Vagina (tissue), 2 donors: ENCODE results near the gene ZNF488. TPM values are rescaled to one million over a fixed set of nuclear protein-coding genes. Genes with fewer than 3 reads are reported as not detected.
A peak's percentile ranks its signal among the peaks of the same experiment; 100 is the strongest.

ENCODE experiments used
- DNase-seq, 2 donors: peaks; one replicate each; pipeline ENCODE4 v3.0.0-alpha.2; 2017; ENCODE audit errors: extremely low spot score in 2 of 2
- H3K27ac ChIP-seq: fragments of 200-600 bp; sonication (generic); one replicate; pipeline ENCODE4 v1.5.1; 2019
- H3K27me3 ChIP-seq: fragments of 200-600 bp; sonication (generic); one replicate; pipeline ENCODE4 v1.5.1; 2019
- H3K36me3 ChIP-seq, 2 donors: fragments of 200-600 bp; sonication (generic); one replicate each; pipeline ENCODE4 v1.5.1; 2017 to 2019
- H3K4me1 ChIP-seq: fragments of 200-600 bp; sonication (generic); one replicate; pipeline ENCODE4 v1.5.1; 2019
- H3K4me3 ChIP-seq, 2 donors: fragments of 200-600 bp; sonication (generic); 1 replicate in 1 of 2; 2 replicates in 1 of 2; pipeline ENCODE4 v1.5.1; 2016 to 2019
- H3K9me3 ChIP-seq: fragments of 200-600 bp; sonication (generic); one replicate; pipeline ENCODE4 v1.5.1; 2019
- CTCF ChIP-seq, 3 experiments: fragments of 450-650 bp in 2 of 3; fragments of 200-600 bp in 1 of 3; sonication (generic) in 1 of 3; IDR thresholded peaks; one replicate each; pipeline ENCODE4 v1.5.1; 2017 to 2019; ENCODE audit warnings: antibody characterized with exemption in 3 of 3, mild to moderate bottlenecking in 2 of 3, moderate library complexity in 2 of 3
- POLR2A ChIP-seq, 2 donors: fragments of 450-650 bp; IDR thresholded peaks; one replicate each; pipeline ENCODE4 v1.6.1; 2017; ENCODE audit warnings: antibody characterized with exemption in 2 of 2, mild to moderate bottlenecking in 2 of 2, moderate library complexity in 2 of 2
- POLR2AphosphoS5 ChIP-seq, 2 donors: sonication (generic); formaldehyde crosslinking; IDR thresholded peaks; one replicate each; pipeline ENCODE4 v1.9.0; 2017; ENCODE audit warnings: antibody characterized with exemption in 2 of 2, mild to moderate bottlenecking in 2 of 2, low read depth in 1 of 2; ENCODE audit not compliant: insufficient read depth in 1 of 2
- intact Hi-C: fragments of 100-400 bp; cut with DNase I; formaldehyde crosslinking; loops from one replicate; pipeline ENCODE4 v1.15.1; 2023
- total RNA-seq: library from RNA; depleted of rRNA; stranded (reverse); fragments of >200 nt; gene quantifications from one replicate; pipeline ENCODE4 v1.2.3, GENCODE V29; 2016

ZNF488 gene
- total RNA-seq, 1 donor from 2014 or later: not detected

GRCh38 chr10:47378606-47379444 lies 5.3 kb downstream of the ZNF488 start:
- H3K4me1 ChIP-seq: peaks cover 4% of the 10 kb centered on the region
- no peaks in the 10 kb centered on the region for H3K9me3 ChIP-seq
- no peaks in the 10 kb centered on the region for H3K27me3 ChIP-seq
- intact Hi-C loops: no loop called here
- peak; percentile 49 to 75 for DNase-seq
- no peak overlapping the region for H3K27ac ChIP-seq
- TF ChIP-seq POLR2A (IDR thresholded peaks at IDR 0.05) (no peak), CTCF (IDR thresholded peaks at IDR 0.05) (no peak), POLR2AphosphoS5 (IDR thresholded peaks at IDR 0.05; ENCODE audit: insufficient read depth in 1 of 2, low read depth in 1 of 2) (no peak)
- H3K36me3 ChIP-seq: no peaks in the 10 kb centered on the region
- no peak overlapping the region for H3K4me3 ChIP-seq

- Histone ChIP-seq H3K36me3 (no peaks in the 10 kb centered on the region), H3K4me3 (no peak overlapping the region), H3K27ac (no peak overlapping the region), H3K9me3 (no peaks in the 10 kb centered on the region), H3K4me1 (no peaks in the 10 kb centered on the region), H3K27me3 (no peaks in the 10 kb centered on the region)
- TF ChIP-seq CTCF (IDR thresholded peaks at IDR 0.05): no peak
- no peak for TF ChIP-seq POLR2A (IDR thresholded peaks at IDR 0.05)
- TF ChIP-seq POLR2AphosphoS5 (IDR thresholded peaks at IDR 0.05; ENCODE audit: insufficient read depth in 1 of 2, low read depth in 1 of 2): no peak
- DNase-seq: peak in 1 of 2 donors; percentile 82
- intact Hi-C loops: no loop called here
Measured at GRCh38 chr10:47378183-47378510, 5.9 kb downstream of the ZNF488 start.

- TF ChIP-seq CTCF (IDR thresholded peaks at IDR 0.05): no peak
- no peaks in the 10 kb centered on the region for H3K4me1 ChIP-seq
- no peak overlapping the region for H3K27ac ChIP-seq
- intact Hi-C loops: no loop called here
- H3K27me3 ChIP-seq: no peaks in the 10 kb centered on the region
- no peak overlapping the region for H3K4me3 ChIP-seq
- no peaks in the 10 kb centered on the region for H3K9me3 ChIP-seq
- peak; percentile 72 to 87 for DNase-seq
- no peaks in the 10 kb centered on the region for H3K36me3 ChIP-seq
Measured at GRCh38 chr10:47376522-47377220, 7.4 kb downstream of the ZNF488 start.

GRCh38 chr10:47374611-47375536 lies 9.2 kb downstream of the ZNF488 start:
- Histone ChIP-seq H3K36me3 (no peaks in the 10 kb centered on the region), H3K4me1 (no peaks in the 10 kb centered on the region), H3K9me3 (no peaks in the 10 kb centered on the region), H3K4me3 (no peak overlapping the region), H3K27ac (no peak overlapping the region), H3K27me3 (no peaks in the 10 kb centered on the region)
- no peak for TF ChIP-seq POLR2AphosphoS5 (IDR thresholded peaks at IDR 0.05; ENCODE audit: insufficient read depth in 1 of 2, low read depth in 1 of 2)
- intact Hi-C loops: no loop called here
- peak; percentile 40 to 71 for DNase-seq

GRCh38 chr10:47372726-47373125 lies 11.4 kb downstream of the ZNF488 start:
- Histone ChIP-seq H3K4me3 (no peak overlapping the region), H3K27me3 (no peaks in the 10 kb centered on the region), H3K27ac (no peak overlapping the region), H3K9me3 (no peaks in the 10 kb centered on the region), H3K4me1 (no peaks in the 10 kb centered on the region), H3K36me3 (no peaks in the 10 kb centered on the region)
- no peak for TF ChIP-seq POLR2A (IDR thresholded peaks at IDR 0.05)
- DNase-seq: peak; percentile 64 to 72
- intact Hi-C loops: no loop called here
